ENCODE results near the gene MYO10.

DNA sequence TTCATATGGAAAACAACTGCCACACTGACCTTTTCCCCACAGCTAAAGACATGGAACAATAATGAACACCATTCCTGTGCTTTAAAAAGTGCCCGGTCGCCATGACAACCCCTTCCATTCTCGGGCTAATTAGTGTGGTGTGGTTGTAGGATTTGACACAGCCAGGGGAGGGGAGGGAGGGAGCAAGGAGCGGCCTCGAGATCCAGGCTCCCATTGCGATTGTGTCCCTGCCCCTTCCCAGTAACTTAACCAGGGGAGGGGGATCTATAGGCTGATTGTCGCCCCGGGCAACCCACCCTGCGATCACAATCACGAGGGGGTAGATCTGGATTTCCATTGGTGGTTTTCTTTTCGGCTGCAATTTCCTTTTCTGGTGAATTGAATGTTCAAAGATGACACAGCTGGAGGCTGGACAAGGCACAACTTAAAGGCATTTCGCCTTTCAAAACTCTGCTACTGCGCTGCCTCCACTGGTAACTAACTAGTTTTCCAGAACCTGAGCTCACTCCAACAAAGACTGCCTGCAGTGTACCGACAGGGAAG is 222.6 kb downstream of the MYO10 start:
- TF ChIP-seq, protein P1, sequence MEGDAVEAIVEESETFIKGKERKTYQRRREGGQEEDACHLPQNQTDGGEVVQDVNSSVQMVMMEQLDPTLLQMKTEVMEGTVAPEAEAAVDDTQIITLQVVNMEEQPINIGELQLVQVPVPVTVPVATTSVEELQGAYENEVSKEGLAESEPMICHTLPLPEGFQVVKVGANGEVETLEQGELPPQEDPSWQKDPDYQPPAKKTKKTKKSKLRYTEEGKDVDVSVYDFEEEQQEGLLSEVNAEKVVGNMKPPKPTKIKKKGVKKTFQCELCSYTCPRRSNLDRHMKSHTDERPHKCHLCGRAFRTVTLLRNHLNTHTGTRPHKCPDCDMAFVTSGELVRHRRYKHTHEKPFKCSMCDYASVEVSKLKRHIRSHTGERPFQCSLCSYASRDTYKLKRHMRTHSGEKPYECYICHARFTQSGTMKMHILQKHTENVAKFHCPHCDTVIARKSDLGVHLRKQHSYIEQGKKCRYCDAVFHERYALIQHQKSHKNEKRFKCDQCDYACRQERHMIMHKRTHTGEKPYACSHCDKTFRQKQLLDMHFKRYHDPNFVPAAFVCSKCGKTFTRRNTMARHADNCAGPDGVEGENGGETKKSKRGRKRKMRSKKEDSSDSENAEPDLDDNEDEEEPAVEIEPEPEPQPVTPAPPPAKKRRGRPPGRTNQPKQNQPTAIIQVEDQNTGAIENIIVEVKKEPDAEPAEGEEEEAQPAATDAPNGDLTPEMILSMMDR (IDR thresholded peaks at IDR 0.05) = no peak
- TF ChIP-seq POLR2AphosphoS5 (IDR thresholded peaks at IDR 0.05) = no peak

Measured in breast epithelium (tissue), 3 donors.